Limb (tissue), 2 donors: Measurements from ENCODE around the gene MKRN1.
"Not testable (repeated sequence)": the region's sequence is repeated elsewhere in the genome, so short reads cannot be mapped to it uniquely, and the experiment has no call there.

Experiments used
- DNase-seq, 2 donors: peaks; one replicate each; pipeline ENCODE4 v3.0.0-alpha.2; 2016; ENCODE audit errors: extremely low spot score in 2 of 2

MKRN1 gene

GRCh38 chr7:140435252-140435895 is 43.9 kb downstream of the MKRN1 start:
- no peak for DNase-seq

GRCh38 chr7:140433396-140433795 is 45.9 kb downstream of the MKRN1 start:
- no peak for DNase-seq

GRCh38 chr7:140426130-140426529 is 53.2 kb downstream of the MKRN1 start:
- no peak for DNase-seq

DNA sequence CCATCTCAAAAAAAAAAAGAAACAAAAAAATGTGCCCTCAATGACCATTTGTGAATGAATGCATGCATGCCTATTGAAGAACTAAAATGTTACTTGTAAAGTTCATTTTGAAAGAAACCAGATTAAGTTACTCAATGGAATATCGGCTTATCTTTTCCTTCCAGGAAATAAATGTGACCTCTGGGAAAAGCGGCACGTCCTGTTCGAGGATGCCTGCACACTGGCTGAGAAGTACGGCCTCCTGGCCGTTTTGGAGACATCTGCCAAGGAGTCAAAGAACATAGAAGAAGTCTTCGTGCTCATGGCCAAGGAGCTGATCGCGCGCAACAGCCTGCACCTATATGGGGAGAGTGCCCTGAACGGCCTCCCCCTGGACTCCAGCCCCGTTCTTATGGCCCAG is 53.6 kb downstream of the MKRN1 start:
- DNase-seq: no peak

GRCh38 chr7:140423501-140423900 is 55.8 kb downstream of the MKRN1 start:
- no peak for DNase-seq

- no peak for DNase-seq
These were observed 57.8 kb downstream of the MKRN1 start for GRCh38 chr7:140421521-140421920.

DNA sequence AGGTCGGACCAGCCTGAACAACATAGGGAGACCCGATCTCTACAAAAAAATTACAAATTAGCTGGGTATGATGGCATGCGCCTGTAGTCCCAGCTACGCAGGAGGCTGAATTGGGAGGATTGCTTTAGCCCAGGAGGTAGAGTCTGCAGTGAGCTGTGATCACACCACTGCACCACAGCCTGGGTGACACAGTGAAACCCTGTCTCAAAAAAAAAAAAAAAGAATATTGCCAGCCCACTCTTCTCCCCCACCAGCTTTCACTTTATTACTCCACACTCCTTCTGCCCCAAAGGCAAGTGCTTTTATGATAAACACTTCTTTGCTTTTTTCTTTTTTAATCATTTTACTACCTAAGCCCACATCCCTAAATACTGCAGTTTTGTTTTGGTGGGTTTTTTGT is 60.7 kb downstream of the MKRN1 start:
- no peak for DNase-seq

DNA sequence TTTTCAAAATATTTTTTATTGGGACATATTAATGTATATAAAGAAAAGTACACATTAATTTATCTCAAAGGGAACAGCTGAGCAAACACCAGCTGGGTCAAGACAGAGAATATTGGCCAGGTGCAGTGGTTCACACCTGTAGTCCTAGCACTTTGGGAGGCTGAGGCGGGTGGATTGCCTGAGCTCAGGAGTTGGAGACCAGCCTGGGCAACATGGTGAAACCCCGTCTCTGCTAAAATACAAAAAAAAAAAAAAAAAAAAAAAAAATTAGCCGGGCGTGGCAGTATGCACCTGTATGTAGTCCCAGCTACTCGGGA is 61.2 kb downstream of the MKRN1 start:
- DNase-seq: not testable (repeated sequence)

- no peak for DNase-seq
These were observed 61.7 kb downstream of the MKRN1 start for GRCh38 chr7:140417456-140418155.

DNA sequence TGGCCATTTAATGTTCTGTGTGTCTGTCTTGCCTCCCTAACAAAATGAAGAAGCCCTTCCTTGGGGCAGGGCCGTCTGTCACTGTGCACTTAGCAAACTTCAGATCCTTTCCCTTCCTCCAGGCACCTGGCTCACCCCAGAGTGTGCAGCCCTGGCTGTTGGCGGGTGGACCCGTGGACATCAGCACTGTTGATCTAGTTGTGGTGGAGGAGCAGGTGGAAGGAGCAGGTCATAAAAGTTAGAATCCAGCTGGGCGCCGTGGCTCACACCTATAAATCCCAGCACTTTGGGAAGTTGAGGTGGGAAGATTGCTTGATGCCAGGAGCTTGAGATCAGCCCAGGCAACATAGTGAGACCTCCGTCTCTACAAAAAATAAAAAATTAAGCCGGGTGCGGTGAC is 62.7 kb downstream of the MKRN1 start:
- no peak for DNase-seq

DNA sequence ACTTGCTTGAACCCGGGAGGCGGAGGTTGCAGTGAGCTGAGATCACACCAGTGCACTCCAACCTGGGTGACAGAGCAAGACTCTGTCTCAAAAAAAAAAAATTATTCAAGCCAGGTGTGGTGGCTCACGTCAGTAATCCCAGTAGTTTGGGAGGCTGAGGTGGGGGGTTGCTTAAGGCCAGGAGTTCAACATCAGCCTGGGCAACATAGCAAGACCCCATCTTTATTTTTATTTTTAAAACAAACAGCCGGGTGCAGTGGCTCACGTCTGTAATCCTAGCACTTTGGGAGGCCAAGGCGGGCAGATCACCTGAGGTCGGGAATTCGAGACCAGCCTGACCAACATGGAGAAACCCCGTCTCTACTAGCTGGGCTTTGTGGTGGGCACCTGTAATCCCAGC is 63.5 kb downstream of the MKRN1 start:
- not testable (repeated sequence) for DNase-seq

- no peak for DNase-seq
These were observed 63.9 kb downstream of the MKRN1 start for GRCh38 chr7:140415361-140415760.

GRCh38 chr7:140404565-140405065 is 74.7 kb downstream of the MKRN1 start:
- no peak for DNase-seq

- DNase-seq: peak in 1 of 2 donors; percentile 36
These were observed 75.3 kb downstream of the MKRN1 start, which contains the start of gene RAB19 for GRCh38 chr7:140403878-140404564. RAB19 (plus strand) TSS chr7:140404058; CDS start chr7:140407647, 3,589 bp downstream.
